ENCODE results near the gene NECAP2.
"Not testable (repeated sequence)": the region's sequence is repeated elsewhere in the genome, so short reads cannot be mapped to it uniquely, and the experiment has no call there.

The NECAP2 gene

GRCh38 chr1:16500466-16500865, 59.9 kb downstream of the NECAP2 start:
- not testable (repeated sequence) for DNase-seq

GRCh38 chr1:16500975-16501374, 60.5 kb downstream of the NECAP2 start:
- not testable (repeated sequence) for DNase-seq

GRCh38 chr1:16501446-16501845, 60.9 kb downstream of the NECAP2 start:
- not testable (repeated sequence) for DNase-seq

- DNase-seq = no peak
These were observed 63.0 kb downstream of the NECAP2 start for GRCh38 chr1:16503494-16503893.

GRCh38 chr1:16505870-16506269, 65.3 kb downstream of the NECAP2 start:
- not testable (repeated sequence) for DNase-seq

- DNase-seq = not testable (repeated sequence)
These were observed 66.0 kb downstream of the NECAP2 start for GRCh38 chr1:16506364-16507136.

- not testable (repeated sequence) for DNase-seq
These were observed 68.4 kb downstream of the NECAP2 start for GRCh38 chr1:16508861-16509445.
